ENCODE results near the gene PRIM1. TPM values are rescaled to one million over a fixed set of nuclear protein-coding genes. Genes with fewer than 3 reads are reported as not detected.

The PRIM1 gene
- total and polyA plus RNA-seq, 2 of the 13 experiments (the other 11 are each of a cell fraction or from before 2014, with no cell fraction given): 30.0 to 47.3 TPM

DNA sequence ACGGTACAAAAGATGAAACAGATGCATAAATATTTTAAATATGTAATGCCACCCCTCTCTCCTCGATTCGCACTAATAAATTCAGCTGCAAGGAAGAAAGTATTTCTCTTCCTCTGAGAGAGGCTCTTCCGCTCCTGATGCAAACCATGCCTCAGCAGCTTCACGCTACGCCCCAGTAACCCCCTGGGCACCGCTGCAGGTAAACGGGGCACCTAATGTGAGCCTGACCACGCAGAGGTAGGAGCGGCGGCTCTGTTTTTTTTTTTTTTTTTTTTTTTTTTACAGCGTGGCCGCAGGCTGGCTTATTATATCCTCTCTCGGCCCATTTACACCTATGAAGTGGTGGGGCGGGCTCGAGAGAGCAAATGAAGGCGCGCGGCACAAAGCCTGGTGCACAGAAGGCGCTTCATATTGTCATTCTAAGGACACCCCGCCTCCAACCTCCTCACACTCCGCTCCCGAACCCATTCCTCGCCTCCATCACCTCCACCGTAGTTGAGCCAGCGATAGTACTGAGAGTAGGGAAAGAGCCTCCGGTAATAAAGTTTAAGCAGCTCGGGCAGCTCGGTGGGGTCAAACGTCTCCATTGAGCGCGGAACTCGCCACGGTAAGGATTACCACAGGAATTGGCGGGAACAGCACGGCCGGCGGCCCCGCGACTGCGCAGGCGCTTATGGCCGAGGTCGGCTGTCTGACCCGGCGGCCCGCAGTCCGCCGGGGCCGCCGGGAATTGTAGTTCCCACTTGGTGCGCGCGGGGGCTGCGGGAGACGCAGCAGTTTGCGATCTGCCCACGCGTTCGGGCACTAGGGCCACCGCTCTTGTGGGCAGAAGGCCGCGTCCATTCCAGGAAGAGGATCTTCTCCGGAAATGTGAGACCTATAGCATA is at the start of gene PRIM1 (continued):
- TF ChIP-seq, protein P1, sequence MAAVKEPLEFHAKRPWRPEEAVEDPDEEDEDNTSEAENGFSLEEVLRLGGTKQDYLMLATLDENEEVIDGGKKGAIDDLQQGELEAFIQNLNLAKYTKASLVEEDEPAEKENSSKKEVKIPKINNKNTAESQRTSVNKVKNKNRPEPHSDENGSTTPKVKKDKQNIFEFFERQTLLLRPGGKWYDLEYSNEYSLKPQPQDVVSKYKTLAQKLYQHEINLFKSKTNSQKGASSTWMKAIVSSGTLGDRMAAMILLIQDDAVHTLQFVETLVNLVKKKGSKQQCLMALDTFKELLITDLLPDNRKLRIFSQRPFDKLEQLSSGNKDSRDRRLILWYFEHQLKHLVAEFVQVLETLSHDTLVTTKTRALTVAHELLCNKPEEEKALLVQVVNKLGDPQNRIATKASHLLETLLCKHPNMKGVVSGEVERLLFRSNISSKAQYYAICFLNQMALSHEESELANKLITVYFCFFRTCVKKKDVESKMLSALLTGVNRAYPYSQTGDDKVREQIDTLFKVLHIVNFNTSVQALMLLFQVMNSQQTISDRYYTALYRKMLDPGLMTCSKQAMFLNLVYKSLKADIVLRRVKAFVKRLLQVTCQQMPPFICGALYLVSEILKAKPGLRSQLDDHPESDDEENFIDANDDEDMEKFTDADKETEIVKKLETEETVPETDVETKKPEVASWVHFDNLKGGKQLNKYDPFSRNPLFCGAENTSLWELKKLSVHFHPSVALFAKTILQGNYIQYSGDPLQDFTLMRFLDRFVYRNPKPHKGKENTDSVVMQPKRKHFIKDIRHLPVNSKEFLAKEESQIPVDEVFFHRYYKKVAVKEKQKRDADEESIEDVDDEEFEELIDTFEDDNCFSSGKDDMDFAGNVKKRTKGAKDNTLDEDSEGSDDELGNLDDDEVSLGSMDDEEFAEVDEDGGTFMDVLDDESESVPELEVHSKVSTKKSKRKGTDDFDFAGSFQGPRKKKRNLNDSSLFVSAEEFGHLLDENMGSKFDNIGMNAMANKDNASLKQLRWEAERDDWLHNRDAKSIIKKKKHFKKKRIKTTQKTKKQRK (IDR thresholded peaks at IDR 0.05; ENCODE audit: low read length): no peak
- no peak for TF ChIP-seq ZFYVE20 (CRISPR knock-in tag; IDR thresholded peaks at IDR 0.05; ENCODE audit: borderline replicate concordance, low read depth)
- no peak for TF ChIP-seq SMARCE1 (IDR thresholded peaks at IDR 0.05; ENCODE audit: borderline replicate concordance)
- peak; percentile 25; the same call in 1 of the 2 replicates for TF ChIP-seq CREM (IDR thresholded peaks at IDR 0.05)
- no peak for TF ChIP-seq CREM (CRISPR knock-in tag; IDR thresholded peaks at IDR 0.05)
- TF ChIP-seq, protein P2, sequence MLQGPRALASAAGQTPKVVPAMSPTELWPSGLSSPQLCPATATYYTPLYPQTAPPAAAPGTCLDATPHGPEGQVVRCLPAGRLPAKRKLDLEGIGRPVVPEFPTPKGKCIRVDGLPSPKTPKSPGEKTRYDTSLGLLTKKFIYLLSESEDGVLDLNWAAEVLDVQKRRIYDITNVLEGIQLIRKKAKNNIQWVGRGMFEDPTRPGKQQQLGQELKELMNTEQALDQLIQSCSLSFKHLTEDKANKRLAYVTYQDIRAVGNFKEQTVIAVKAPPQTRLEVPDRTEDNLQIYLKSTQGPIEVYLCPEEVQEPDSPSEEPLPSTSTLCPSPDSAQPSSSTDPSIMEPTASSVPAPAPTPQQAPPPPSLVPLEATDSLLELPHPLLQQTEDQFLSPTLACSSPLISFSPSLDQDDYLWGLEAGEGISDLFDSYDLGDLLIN (CRISPR knock-in tag; IDR thresholded peaks at IDR 0.05; ENCODE audit: borderline replicate concordance): peak; percentile 40; the same call in 1 of the 2 replicates
- TF ChIP-seq, protein P3, sequence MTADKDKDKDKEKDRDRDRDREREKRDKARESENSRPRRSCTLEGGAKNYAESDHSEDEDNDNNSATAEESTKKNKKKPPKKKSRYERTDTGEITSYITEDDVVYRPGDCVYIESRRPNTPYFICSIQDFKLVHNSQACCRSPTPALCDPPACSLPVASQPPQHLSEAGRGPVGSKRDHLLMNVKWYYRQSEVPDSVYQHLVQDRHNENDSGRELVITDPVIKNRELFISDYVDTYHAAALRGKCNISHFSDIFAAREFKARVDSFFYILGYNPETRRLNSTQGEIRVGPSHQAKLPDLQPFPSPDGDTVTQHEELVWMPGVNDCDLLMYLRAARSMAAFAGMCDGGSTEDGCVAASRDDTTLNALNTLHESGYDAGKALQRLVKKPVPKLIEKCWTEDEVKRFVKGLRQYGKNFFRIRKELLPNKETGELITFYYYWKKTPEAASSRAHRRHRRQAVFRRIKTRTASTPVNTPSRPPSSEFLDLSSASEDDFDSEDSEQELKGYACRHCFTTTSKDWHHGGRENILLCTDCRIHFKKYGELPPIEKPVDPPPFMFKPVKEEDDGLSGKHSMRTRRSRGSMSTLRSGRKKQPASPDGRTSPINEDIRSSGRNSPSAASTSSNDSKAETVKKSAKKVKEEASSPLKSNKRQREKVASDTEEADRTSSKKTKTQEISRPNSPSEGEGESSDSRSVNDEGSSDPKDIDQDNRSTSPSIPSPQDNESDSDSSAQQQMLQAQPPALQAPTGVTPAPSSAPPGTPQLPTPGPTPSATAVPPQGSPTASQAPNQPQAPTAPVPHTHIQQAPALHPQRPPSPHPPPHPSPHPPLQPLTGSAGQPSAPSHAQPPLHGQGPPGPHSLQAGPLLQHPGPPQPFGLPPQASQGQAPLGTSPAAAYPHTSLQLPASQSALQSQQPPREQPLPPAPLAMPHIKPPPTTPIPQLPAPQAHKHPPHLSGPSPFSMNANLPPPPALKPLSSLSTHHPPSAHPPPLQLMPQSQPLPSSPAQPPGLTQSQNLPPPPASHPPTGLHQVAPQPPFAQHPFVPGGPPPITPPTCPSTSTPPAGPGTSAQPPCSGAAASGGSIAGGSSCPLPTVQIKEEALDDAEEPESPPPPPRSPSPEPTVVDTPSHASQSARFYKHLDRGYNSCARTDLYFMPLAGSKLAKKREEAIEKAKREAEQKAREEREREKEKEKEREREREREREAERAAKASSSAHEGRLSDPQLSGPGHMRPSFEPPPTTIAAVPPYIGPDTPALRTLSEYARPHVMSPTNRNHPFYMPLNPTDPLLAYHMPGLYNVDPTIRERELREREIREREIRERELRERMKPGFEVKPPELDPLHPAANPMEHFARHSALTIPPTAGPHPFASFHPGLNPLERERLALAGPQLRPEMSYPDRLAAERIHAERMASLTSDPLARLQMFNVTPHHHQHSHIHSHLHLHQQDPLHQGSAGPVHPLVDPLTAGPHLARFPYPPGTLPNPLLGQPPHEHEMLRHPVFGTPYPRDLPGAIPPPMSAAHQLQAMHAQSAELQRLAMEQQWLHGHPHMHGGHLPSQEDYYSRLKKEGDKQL (CRISPR knock-in tag; IDR thresholded peaks at IDR 0.05; ENCODE audit: low read depth): no peak
- no peak for TF ChIP-seq ZNF251 (CRISPR knock-in tag; IDR thresholded peaks at IDR 0.05)
- TF ChIP-seq, protein P4, sequence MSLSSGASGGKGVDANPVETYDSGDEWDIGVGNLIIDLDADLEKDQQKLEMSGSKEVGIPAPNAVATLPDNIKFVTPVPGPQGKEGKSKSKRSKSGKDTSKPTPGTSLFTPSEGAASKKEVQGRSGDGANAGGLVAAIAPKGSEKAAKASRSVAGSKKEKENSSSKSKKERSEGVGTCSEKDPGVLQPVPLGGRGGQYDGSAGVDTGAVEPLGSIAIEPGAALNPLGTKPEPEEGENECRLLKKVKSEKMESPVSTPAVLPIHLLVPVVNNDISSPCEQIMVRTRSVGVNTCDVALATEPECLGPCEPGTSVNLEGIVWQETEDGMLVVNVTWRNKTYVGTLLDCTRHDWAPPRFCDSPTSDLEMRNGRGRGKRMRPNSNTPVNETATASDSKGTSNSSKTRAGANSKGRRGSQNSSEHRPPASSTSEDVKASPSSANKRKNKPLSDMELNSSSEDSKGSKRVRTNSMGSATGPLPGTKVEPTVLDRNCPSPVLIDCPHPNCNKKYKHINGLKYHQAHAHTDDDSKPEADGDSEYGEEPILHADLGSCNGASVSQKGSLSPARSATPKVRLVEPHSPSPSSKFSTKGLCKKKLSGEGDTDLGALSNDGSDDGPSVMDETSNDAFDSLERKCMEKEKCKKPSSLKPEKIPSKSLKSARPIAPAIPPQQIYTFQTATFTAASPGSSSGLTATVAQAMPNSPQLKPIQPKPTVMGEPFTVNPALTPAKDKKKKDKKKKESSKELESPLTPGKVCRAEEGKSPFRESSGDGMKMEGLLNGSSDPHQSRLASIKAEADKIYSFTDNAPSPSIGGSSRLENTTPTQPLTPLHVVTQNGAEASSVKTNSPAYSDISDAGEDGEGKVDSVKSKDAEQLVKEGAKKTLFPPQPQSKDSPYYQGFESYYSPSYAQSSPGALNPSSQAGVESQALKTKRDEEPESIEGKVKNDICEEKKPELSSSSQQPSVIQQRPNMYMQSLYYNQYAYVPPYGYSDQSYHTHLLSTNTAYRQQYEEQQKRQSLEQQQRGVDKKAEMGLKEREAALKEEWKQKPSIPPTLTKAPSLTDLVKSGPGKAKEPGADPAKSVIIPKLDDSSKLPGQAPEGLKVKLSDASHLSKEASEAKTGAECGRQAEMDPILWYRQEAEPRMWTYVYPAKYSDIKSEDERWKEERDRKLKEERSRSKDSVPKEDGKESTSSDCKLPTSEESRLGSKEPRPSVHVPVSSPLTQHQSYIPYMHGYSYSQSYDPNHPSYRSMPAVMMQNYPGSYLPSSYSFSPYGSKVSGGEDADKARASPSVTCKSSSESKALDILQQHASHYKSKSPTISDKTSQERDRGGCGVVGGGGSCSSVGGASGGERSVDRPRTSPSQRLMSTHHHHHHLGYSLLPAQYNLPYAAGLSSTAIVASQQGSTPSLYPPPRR (CRISPR knock-in tag; IDR thresholded peaks at IDR 0.05; ENCODE audit: borderline replicate concordance): no peak
- peak; percentile 34; the same call in 1 of the 2 replicates for TF ChIP-seq TGIF2 (CRISPR knock-in tag; IDR thresholded peaks at IDR 0.05)
- TF ChIP-seq ZNF788 (CRISPR knock-in tag; IDR thresholded peaks at IDR 0.05; ENCODE audit: borderline replicate concordance): no peak
- peak; percentile 60 for TF ChIP-seq MXD4 (CRISPR knock-in tag; IDR thresholded peaks at IDR 0.05)
- peak; percentile 52; the same call in 1 of the 2 replicates for TF ChIP-seq ZKSCAN1 (IDR thresholded peaks at IDR 0.05; ENCODE audit: low read length)
